ACC112 (cell line): ENCODE data around the gene ARMH4.
"Not testable (repeated sequence)": the region's sequence is repeated elsewhere in the genome, so short reads cannot be mapped to it uniquely, and the experiment has no call there.

Source experiments
- H2AFZ ChIP-seq: fragments of 200-600 bp; sonication (generic); one replicate; pipeline ENCODE4 v1.6.0; 2017; ENCODE audit warnings: antibody characterized with exemption, low read length; ENCODE audit not compliant: unreplicated experiment
- H3K27ac ChIP-seq: fragments of 200-600 bp; sonication (generic); 2 replicates; pipeline ENCODE4 v1.5.1; 2014; ENCODE audit warnings: low read depth, mild to moderate bottlenecking, antibody characterized with exemption, low read length, moderate library complexity
- H3K27me3 ChIP-seq: fragments of 200-600 bp; sonication (generic); 2 replicates; pipeline ENCODE4 v1.6.1; 2014; ENCODE audit warnings: mild to moderate bottlenecking, antibody characterized with exemption, low read length, moderate library complexity, mixed read lengths; ENCODE audit not compliant: insufficient read depth
- H3K36me3 ChIP-seq: fragments of 200-600 bp; sonication (generic); 2 replicates; pipeline ENCODE4 v1.6.1; 2016; ENCODE audit warnings: mild to moderate bottlenecking, antibody characterized with exemption, low read length, moderate library complexity, mixed read lengths; ENCODE audit not compliant: insufficient read depth
- H3K4me1 ChIP-seq: fragments of 200-600 bp; sonication (generic); one replicate; pipeline ENCODE4 v1.6.1; 2016; ENCODE audit warnings: low read length, mixed read lengths; ENCODE audit not compliant: insufficient read depth, unreplicated experiment, control insufficient read depth
- H3K4me3 ChIP-seq: fragments of 200-600 bp; sonication (generic); 2 replicates; pipeline ENCODE4 v1.5.1; 2014; ENCODE audit warnings: mild to moderate bottlenecking, low read depth, low read length
- H3K79me2 ChIP-seq: fragments of 200-600 bp; sonication (generic); one replicate; pipeline ENCODE4 v1.6.0; 2016; ENCODE audit warnings: low read length; ENCODE audit not compliant: control insufficient read depth, unreplicated experiment, insufficient read depth

ARMH4 gene

GRCh38 chr14:58122546-58122945 is 29.5 kb downstream of the ARMH4 start:
- H3K27me3 ChIP-seq, H3K27ac ChIP-seq, H3K36me3 ChIP-seq, H3K79me2 ChIP-seq, H3K4me1 ChIP-seq, H2AFZ ChIP-seq, H3K4me3 ChIP-seq: not testable (repeated sequence)

- H3K4me1 ChIP-seq: no peaks in the 10 kb centered on the region
- no peak overlapping the region for H3K4me3 ChIP-seq
- H3K27me3 ChIP-seq: peaks cover 7% of the 10 kb centered on the region; the same call in 1 of the 2 replicates
- no peak overlapping the region for H2AFZ ChIP-seq
- H3K36me3 ChIP-seq: no peaks in the 10 kb centered on the region
- no peaks in the 10 kb centered on the region for H3K79me2 ChIP-seq
- no peak overlapping the region for H3K27ac ChIP-seq
These were observed 30.4 kb downstream of the ARMH4 start for GRCh38 chr14:58121530-58122186.

- Histone ChIP-seq H3K27ac (no peak overlapping the region), H2AFZ (no peak overlapping the region), H3K36me3 (no peaks in the 10 kb centered on the region), H3K79me2 (no peaks in the 10 kb centered on the region), H3K27me3 (peaks cover 9% of the 10 kb centered on the region; the same call in 1 of the 2 replicates), H3K4me3 (no peak overlapping the region), H3K4me1 (no peaks in the 10 kb centered on the region)
These were observed 32.6 kb downstream of the ARMH4 start for GRCh38 chr14:58119381-58119780.

GRCh38 chr14:58118097-58118815 is 33.8 kb downstream of the ARMH4 start:
- Histone ChIP-seq H3K36me3 (no peaks in the 10 kb centered on the region), H3K27ac (no peak overlapping the region), H3K27me3 (peaks cover 20% of the 10 kb centered on the region; the same call in 1 of the 2 replicates), H2AFZ (no peak overlapping the region), H3K79me2 (no peaks in the 10 kb centered on the region), H3K4me3 (no peak overlapping the region), H3K4me1 (no peaks in the 10 kb centered on the region)

GRCh38 chr14:58109744-58110143 is 42.3 kb downstream of the ARMH4 start:
- Histone ChIP-seq H3K27me3 (peaks cover 48% of the 10 kb centered on the region), H3K4me3 (no peak overlapping the region), H3K79me2 (no peaks in the 10 kb centered on the region), H3K4me1 (peaks cover 5% of the 10 kb centered on the region), H3K36me3 (no peaks in the 10 kb centered on the region), H2AFZ (no peak overlapping the region), H3K27ac (no peak overlapping the region)

- Histone ChIP-seq H3K79me2 (no peaks in the 10 kb centered on the region), H3K36me3 (no peaks in the 10 kb centered on the region)
These were observed 43.3 kb downstream of the ARMH4 start for GRCh38 chr14:58108717-58109116.

GRCh38 chr14:58107947-58108552 is 44.0 kb downstream of the ARMH4 start:
- H3K79me2 ChIP-seq: no peaks in the 10 kb centered on the region
- no peak overlapping the region for H2AFZ ChIP-seq
- peaks cover 14% of the 10 kb centered on the region for H3K4me1 ChIP-seq
- no peaks in the 10 kb centered on the region for H3K36me3 ChIP-seq
- H3K27me3 ChIP-seq: peaks cover 33% of the 10 kb centered on the region
- H3K27ac ChIP-seq: no peak overlapping the region
- H3K4me3 ChIP-seq: no peak overlapping the region

More at GRCh38 chr14:58108717-58109116, 43.3 kb downstream of the ARMH4 start:
- peaks cover 39% of the 10 kb centered on the region for H3K27me3 ChIP-seq
- no peak overlapping the region for H3K27ac ChIP-seq
- no peak overlapping the region for H2AFZ ChIP-seq
- no peak overlapping the region for H3K4me3 ChIP-seq
- H3K4me1 ChIP-seq: peaks cover 14% of the 10 kb centered on the region

- H2AFZ ChIP-seq: no peak overlapping the region
- no peak overlapping the region for H3K4me3 ChIP-seq
- no peak overlapping the region for H3K27ac ChIP-seq
- no peaks in the 10 kb centered on the region for H3K36me3 ChIP-seq
- no peaks in the 10 kb centered on the region for H3K79me2 ChIP-seq
- peaks cover 14% of the 10 kb centered on the region for H3K4me1 ChIP-seq
- H3K27me3 ChIP-seq: peaks cover 25% of the 10 kb centered on the region
These were observed 45.0 kb downstream of the ARMH4 start for GRCh38 chr14:58107041-58107440.

- peaks cover 20% of the 10 kb centered on the region for H3K27me3 ChIP-seq
- H2AFZ ChIP-seq: no peak overlapping the region
- H3K27ac ChIP-seq: no peak overlapping the region
- H3K36me3 ChIP-seq: no peaks in the 10 kb centered on the region
- H3K79me2 ChIP-seq: no peaks in the 10 kb centered on the region
- no peak overlapping the region for H3K4me3 ChIP-seq
- H3K4me1 ChIP-seq: peaks cover 16% of the 10 kb centered on the region
These were observed 45.6 kb downstream of the ARMH4 start for GRCh38 chr14:58106446-58106845.

GRCh38 chr14:58104808-58105207 is 47.2 kb downstream of the ARMH4 start:
- H3K79me2 ChIP-seq: no peaks in the 10 kb centered on the region
- H3K4me1 ChIP-seq: peaks cover 28% of the 10 kb centered on the region
- 0 out of 2 replicates have a peak overlapping the region, but pooled peaks have one; percentile 33 for H3K27ac ChIP-seq
- H3K27me3 ChIP-seq: peaks cover 20% of the 10 kb centered on the region
- H2AFZ ChIP-seq: no peak overlapping the region
- H3K36me3 ChIP-seq: no peaks in the 10 kb centered on the region
- H3K4me3 ChIP-seq: peak overlapping the region; percentile 5; the same call in 1 of the 2 replicates
